Neural cell (in vitro differentiated cells): ENCODE results near the gene PGAM2. TPM values are rescaled to one million over a fixed set of nuclear protein-coding genes. Genes with fewer than 3 reads are reported as not detected.

Experiments used
- H2AFZ ChIP-seq: fragments of 200-600, 300-800 bp; sonication (generic), shearing (Covaris generic); 2 replicates; pipeline ENCODE4 v1.6.0; 2014; ENCODE audit warnings: low read depth, mild to moderate bottlenecking, antibody characterized with exemption, low read length, moderate library complexity
- H3F3A ChIP-seq: fragments of 200-600 bp; shearing (Covaris generic); 2 replicates; pipeline ENCODE4 v1.6.1; 2016; ENCODE audit warnings: mild to moderate bottlenecking, moderate library complexity, mixed read lengths, antibody characterized with exemption, low read length; ENCODE audit not compliant: insufficient read depth, poor library complexity, severe bottlenecking
- H3K27ac ChIP-seq: fragments of 200-600, 300-800 bp; sonication (generic), shearing (Covaris generic); 2 replicates; pipeline ENCODE4 v1.5.1; 2014; ENCODE audit warnings: mild to moderate bottlenecking, low read length, moderate library complexity
- H3K27me3 ChIP-seq: fragments of 300-800, 200-600 bp; sonication (generic), shearing (Covaris generic); 2 replicates; pipeline ENCODE4 v1.6.0; 2014; ENCODE audit warnings: mild to moderate bottlenecking, low read depth, low read length, moderate library complexity; ENCODE audit not compliant: insufficient read depth
- H3K36me3 ChIP-seq: fragments of 300-800, 200-600 bp; sonication (generic), shearing (Covaris generic); 2 replicates; pipeline ENCODE4 v1.5.1; 2014; ENCODE audit warnings: mild to moderate bottlenecking, antibody characterized with exemption, low read length, moderate library complexity; ENCODE audit not compliant: insufficient read depth
- H3K4me2 ChIP-seq: fragments of 300-800, 200-600 bp; sonication (generic), shearing (Covaris generic); 2 replicates; pipeline ENCODE4 v1.6.0; 2014; ENCODE audit warnings: mild to moderate bottlenecking, low read length
- H3K4me3 ChIP-seq: fragments of 300-800, 200-600 bp; sonication (generic), shearing (Covaris generic); 2 replicates; pipeline ENCODE4 v1.5.1; 2014; ENCODE audit warnings: mild to moderate bottlenecking, low read length, moderate library complexity
- H3K79me2 ChIP-seq: fragments of 200-600 bp; shearing (Covaris generic); replicated peaks from 2 replicates; pipeline ENCODE4 v1.6.0; 2014; ENCODE audit warnings: mild to moderate bottlenecking, low read length, moderate library complexity; ENCODE audit not compliant: insufficient read depth
- H3K9ac ChIP-seq: fragments of 300-800, 200-600 bp; sonication (generic), shearing (Covaris generic); 2 replicates; pipeline ENCODE4 v1.6.1; 2016; ENCODE audit warnings: mild to moderate bottlenecking, low read length, mixed read lengths
- H3K9me2 ChIP-seq: fragments of 200-600 bp; shearing (Covaris generic); 2 replicates; pipeline ENCODE4 v1.6.1; 2016; ENCODE audit warnings: mild to moderate bottlenecking, low read length, mixed read lengths; ENCODE audit not compliant: insufficient read depth
- H3K9me3 ChIP-seq: fragments of 200-600, 300-800 bp; sonication (generic), shearing (Covaris generic); 2 replicates; pipeline ENCODE4 v1.6.1; 2016; ENCODE audit warnings: mild to moderate bottlenecking, mixed run types, low read length, moderate library complexity, mixed read lengths
- H4K20me1 ChIP-seq: fragments of 200-600 bp; shearing (Covaris generic); 2 replicates; pipeline ENCODE4 v1.6.1; 2016; ENCODE audit warnings: mild to moderate bottlenecking, mixed run types; ENCODE audit not compliant: insufficient read depth
- EP300 ChIP-seq: fragments of 450-650 bp; conservative IDR thresholded peaks from 2 replicates; pipeline ENCODE4 v1.6.1; 2014; ENCODE audit warnings: antibody characterized with exemption, mild to moderate bottlenecking, moderate library complexity; ENCODE audit not compliant: poor library complexity, severe bottlenecking
- EZH2 ChIP-seq: fragments of 200-600, 300-800 bp; shearing (Covaris generic), sonication (generic); IDR thresholded peaks from 2 replicates; pipeline ENCODE4 v1.6.1; 2014; ENCODE audit warnings: antibody characterized with exemption, low read length, borderline replicate concordance, mild to moderate bottlenecking; ENCODE audit not compliant: insufficient read depth, poor library complexity, severe bottlenecking
- MXI1 ChIP-seq: fragments of 450-650 bp; conservative IDR thresholded peaks from 2 replicates; pipeline ENCODE4 v1.6.1; 2014; ENCODE audit warnings: antibody characterized with exemption, mild to moderate bottlenecking; ENCODE audit not compliant: poor library complexity, severe bottlenecking
- POLR2AphosphoS5 ChIP-seq: IDR thresholded peaks from 2 replicates; pipeline ENCODE4 v1.6.1; 2012
- RAD21 ChIP-seq: fragments of 450-650 bp; conservative IDR thresholded peaks from 2 replicates; pipeline ENCODE4 v1.6.1; 2014; ENCODE audit warnings: antibody characterized with exemption, mild to moderate bottlenecking, moderate library complexity
- SMC3 ChIP-seq: fragments of 450-650 bp; conservative IDR thresholded peaks from 2 replicates; pipeline ENCODE4 v1.6.1; 2014; ENCODE audit warnings: antibody characterized with exemption, mild to moderate bottlenecking, moderate library complexity; ENCODE audit not compliant: poor library complexity
- TAF1 ChIP-seq: IDR thresholded peaks from 2 replicates; pipeline ENCODE4 v1.6.1; 2012; ENCODE audit warnings: low read depth
- polyA plus RNA-seq: library from polyadenylated mRNA; depleted of rRNA; stranded (reverse); fragments of >200 nt; gene quantifications from 2 replicates; pipeline ENCODE4 v1.2.3, GENCODE V29; 2014
- TF ChIP-seq, protein P1 (sequence below): fragments of 450-650 bp; IDR thresholded peaks from 2 replicates; pipeline ENCODE4 v1.5.1; 2014; ENCODE audit warnings: antibody characterized with exemption, mild to moderate bottlenecking, moderate library complexity; ENCODE audit not compliant: poor library complexity, severe bottlenecking
- TF ChIP-seq, protein P2 (sequence below): IDR thresholded peaks from 2 replicates; pipeline ENCODE4 v1.6.1; 2012; ENCODE audit warnings: borderline replicate concordance

Gene PGAM2
- polyA plus RNA-seq, 1 donor from 2014 or later: not detected

DNA sequence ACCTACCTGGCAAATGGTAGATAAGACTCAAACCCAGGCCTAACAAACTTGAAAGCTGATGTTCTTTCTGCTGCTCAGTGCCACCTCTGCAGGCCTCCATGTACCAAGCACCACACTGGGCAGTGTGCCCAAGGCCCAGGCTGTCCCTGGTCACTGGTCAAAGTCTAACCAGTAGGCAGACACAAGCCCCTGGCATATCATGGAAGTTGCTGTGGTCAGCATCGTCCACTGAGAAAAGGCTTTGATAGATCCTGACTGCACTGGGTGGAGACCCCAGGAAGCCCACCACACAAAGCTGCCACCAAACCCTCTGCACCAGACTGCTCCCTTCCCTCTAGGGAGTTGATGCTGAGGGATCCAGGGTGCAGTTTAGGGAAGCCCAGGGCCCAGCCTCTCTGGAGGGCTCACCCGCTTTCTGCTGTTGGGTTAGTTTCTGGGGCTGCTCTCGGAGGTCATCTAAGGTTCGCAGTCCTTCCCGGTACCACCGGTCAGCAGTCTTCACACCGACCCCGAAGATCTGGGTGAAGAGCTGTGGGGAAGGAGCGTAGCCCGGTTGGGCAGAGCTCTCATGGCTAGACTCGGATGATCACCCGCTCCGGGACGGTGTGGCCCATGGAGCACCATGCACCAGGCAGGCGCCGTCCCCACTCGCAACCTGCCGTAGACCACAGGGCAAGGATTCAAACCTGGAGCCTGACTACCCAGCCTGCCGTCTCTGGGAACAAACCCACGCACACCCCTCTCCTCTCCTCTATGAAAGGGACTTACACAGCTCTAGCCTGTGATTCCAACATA lies 10.9 kb upstream of the PGAM2 start:
- no peak overlapping the region for H3K4me2 ChIP-seq

DNA sequence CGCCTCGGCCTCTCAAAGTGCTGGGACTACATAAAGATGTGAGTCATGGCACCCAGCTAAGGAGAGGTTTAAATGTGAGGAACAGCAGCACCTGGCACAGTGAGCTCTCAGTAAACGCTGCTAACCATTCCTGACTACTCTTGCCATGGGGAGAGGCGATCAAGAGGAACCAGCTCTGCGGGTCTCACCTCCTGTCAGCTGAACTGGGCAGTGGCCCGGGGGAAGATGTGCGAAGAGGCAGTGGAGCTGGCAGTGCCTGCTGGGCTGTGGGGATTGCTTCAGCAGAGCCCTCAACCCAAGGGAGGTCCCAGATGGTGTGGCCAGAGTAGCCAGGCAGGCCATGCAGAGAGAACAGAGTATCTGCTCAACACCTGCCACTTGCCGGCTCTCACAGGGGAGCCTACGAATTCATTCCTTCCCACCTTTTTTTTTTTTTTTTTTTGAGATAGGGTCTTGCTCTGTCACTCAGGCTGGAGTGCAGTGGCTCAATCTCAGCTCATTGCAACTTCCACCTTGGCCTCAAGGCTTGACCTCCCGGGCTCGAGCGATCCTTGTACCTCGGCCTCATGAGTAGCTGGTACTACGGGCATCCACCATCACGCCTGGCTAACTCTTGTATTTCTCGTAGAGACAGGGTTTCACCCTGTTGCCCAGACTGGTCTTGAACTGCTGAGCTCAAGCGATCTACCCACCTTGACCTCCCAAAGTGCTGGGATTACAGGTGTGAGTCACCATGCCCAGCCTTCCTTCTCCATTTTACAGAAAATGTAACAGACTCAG lies 10.1 kb upstream of the PGAM2 start:
- Histone ChIP-seq H3K4me2 (no peak overlapping the region), H3K9me2 (no peaks in the 10 kb centered on the region), H3K79me2 (no peaks in the 10 kb centered on the region), H2AFZ (no peak overlapping the region), H3K9ac (no peak overlapping the region), H3F3A (no peaks in the 10 kb centered on the region), H3K27me3 (no peaks in the 10 kb centered on the region), H3K36me3 (no peaks in the 10 kb centered on the region), H3K27ac (no peak overlapping the region), H3K9me3 (no peaks in the 10 kb centered on the region), H3K4me3 (no peak overlapping the region), H4K20me1 (no peaks in the 10 kb centered on the region)
- no peak for TF ChIP-seq MXI1
- TF ChIP-seq POLR2AphosphoS5: no peak
- TF ChIP-seq SMC3: no peak
- TF ChIP-seq, protein P1, sequence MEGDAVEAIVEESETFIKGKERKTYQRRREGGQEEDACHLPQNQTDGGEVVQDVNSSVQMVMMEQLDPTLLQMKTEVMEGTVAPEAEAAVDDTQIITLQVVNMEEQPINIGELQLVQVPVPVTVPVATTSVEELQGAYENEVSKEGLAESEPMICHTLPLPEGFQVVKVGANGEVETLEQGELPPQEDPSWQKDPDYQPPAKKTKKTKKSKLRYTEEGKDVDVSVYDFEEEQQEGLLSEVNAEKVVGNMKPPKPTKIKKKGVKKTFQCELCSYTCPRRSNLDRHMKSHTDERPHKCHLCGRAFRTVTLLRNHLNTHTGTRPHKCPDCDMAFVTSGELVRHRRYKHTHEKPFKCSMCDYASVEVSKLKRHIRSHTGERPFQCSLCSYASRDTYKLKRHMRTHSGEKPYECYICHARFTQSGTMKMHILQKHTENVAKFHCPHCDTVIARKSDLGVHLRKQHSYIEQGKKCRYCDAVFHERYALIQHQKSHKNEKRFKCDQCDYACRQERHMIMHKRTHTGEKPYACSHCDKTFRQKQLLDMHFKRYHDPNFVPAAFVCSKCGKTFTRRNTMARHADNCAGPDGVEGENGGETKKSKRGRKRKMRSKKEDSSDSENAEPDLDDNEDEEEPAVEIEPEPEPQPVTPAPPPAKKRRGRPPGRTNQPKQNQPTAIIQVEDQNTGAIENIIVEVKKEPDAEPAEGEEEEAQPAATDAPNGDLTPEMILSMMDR: no peak
- TF ChIP-seq RAD21: no peak
- no peak for TF ChIP-seq TAF1
- TF ChIP-seq EZH2: no peak

More for the DNA sequence above, 10.9 kb upstream of the PGAM2 start:
- Histone ChIP-seq H3K4me3 (no peak overlapping the region), H3K27ac (no peak overlapping the region), H3K9ac (no peak overlapping the region), H4K20me1 (no peaks in the 10 kb centered on the region), H3K9me3 (no peaks in the 10 kb centered on the region), H3K79me2 (peaks cover 3% of the 10 kb centered on the region), H3K27me3 (no peaks in the 10 kb centered on the region), H3K9me2 (no peaks in the 10 kb centered on the region), H3F3A (no peaks in the 10 kb centered on the region), H2AFZ (no peak overlapping the region), H3K36me3 (no peaks in the 10 kb centered on the region)
- TF ChIP-seq TAF1 (no peak), SMC3 (no peak), EZH2 (no peak), EP300 (no peak)
- TF ChIP-seq, protein P1: no peak
- TF ChIP-seq, protein P2, sequence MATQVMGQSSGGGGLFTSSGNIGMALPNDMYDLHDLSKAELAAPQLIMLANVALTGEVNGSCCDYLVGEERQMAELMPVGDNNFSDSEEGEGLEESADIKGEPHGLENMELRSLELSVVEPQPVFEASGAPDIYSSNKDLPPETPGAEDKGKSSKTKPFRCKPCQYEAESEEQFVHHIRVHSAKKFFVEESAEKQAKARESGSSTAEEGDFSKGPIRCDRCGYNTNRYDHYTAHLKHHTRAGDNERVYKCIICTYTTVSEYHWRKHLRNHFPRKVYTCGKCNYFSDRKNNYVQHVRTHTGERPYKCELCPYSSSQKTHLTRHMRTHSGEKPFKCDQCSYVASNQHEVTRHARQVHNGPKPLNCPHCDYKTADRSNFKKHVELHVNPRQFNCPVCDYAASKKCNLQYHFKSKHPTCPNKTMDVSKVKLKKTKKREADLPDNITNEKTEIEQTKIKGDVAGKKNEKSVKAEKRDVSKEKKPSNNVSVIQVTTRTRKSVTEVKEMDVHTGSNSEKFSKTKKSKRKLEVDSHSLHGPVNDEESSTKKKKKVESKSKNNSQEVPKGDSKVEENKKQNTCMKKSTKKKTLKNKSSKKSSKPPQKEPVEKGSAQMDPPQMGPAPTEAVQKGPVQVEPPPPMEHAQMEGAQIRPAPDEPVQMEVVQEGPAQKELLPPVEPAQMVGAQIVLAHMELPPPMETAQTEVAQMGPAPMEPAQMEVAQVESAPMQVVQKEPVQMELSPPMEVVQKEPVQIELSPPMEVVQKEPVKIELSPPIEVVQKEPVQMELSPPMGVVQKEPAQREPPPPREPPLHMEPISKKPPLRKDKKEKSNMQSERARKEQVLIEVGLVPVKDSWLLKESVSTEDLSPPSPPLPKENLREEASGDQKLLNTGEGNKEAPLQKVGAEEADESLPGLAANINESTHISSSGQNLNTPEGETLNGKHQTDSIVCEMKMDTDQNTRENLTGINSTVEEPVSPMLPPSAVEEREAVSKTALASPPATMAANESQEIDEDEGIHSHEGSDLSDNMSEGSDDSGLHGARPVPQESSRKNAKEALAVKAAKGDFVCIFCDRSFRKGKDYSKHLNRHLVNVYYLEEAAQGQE: no peak
